Mesothelial cell of epicardium (in vitro differentiated cells): ENCODE measurements around the gene HDAC8. TPM values are rescaled to one million over a fixed set of nuclear protein-coding genes. Genes with fewer than 3 reads are reported as not detected.

Experiments
- DNase-seq, 2 experiments: peaks; one replicate each; pipeline ENCODE4 v3.0.0; 2021; ENCODE audit warnings: low spot score in 2 of 2; ENCODE audit not compliant: unreplicated experiment in 2 of 2
- H3K27ac Mint-ChIP-seq: 2 replicates; pipeline ENCODE4 v1.8.0; 2021; ENCODE audit warnings: mixed read lengths
- H3K27me3 Mint-ChIP-seq: 2 replicates; pipeline ENCODE4 v1.8.0; 2021; ENCODE audit warnings: low read depth, mixed read lengths
- H3K36me3 Mint-ChIP-seq: 2 replicates; pipeline ENCODE4 v1.8.0; 2021; ENCODE audit warnings: mixed read lengths
- H3K4me1 Mint-ChIP-seq: 2 replicates; pipeline ENCODE4 v1.8.0; 2021; ENCODE audit warnings: mixed read lengths
- H3K4me3 Mint-ChIP-seq: 2 replicates; pipeline ENCODE4 v1.8.0; 2021; ENCODE audit warnings: mild to moderate bottlenecking, moderate library complexity, mixed read lengths
- H3K9me3 Mint-ChIP-seq: 2 replicates; pipeline ENCODE4 v1.8.0; 2021; ENCODE audit warnings: mixed read lengths
- total RNA-seq: library from RNA; stranded (reverse); gene quantifications from 3 replicates; pipeline ENCODE4 v1.2.1, GENCODE V29; 2021
- TF ChIP-seq, protein P1 (sequence below): fragments of 200-600 bp; sonication (generic); IDR thresholded peaks from one replicate; pipeline ENCODE4 v1.5.0; 2021; ENCODE audit warnings: antibody characterized with exemption; ENCODE audit not compliant: unreplicated experiment

Gene HDAC8
- total RNA-seq, 1 donor from 2014 or later = 50.0 TPM

DNA sequence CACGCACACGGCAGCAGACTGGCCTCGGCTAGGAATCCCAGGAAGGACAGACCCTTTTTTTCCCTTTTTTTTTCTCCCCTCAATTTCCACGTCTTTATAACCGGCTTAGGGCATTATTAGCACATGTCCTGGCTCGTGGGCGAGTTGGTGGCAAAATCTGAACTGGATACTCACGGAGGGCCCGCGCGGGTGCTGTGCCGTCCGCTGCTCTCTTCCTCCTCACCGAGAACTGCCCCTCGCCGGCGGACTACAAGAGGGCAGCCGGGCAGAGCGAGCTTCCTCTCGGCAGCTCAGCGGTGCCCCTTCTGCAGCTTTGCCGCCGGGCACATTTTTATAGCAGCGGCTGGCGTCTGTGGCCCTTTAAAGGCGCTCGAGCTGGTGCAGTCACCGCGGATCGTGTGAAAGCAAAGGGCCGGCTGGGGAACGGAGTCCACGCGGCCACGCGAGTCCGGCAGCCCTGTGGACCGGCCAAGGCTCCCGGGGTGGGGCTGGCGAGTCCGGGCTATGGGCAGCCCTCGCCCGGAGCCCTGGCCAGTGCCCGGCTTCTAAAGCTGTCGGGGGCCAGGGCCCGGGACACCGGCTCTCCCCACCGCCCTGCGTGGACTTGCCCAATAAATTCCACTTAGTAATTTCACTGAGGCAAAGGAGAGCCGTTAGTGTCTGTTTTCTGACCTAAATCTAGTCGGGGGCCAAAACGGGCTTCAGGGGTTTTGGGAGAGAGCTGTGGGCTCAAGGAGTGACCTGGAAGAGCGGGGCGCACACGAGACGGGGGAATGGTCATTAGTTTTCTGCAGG is 265.6 kb downstream of the HDAC8 start:
- Mint-ChIP-seq H3K4me1 (peaks cover 21% of the 10 kb centered on the region), H3K4me3 (peak overlapping the region; percentile 79), H3K36me3 (no peaks in the 10 kb centered on the region), H3K27me3 (peaks cover 64% of the 10 kb centered on the region), H3K9me3 (peaks cover 5% of the 10 kb centered on the region), H3K27ac (no peak overlapping the region)
- TF ChIP-seq, protein P1, sequence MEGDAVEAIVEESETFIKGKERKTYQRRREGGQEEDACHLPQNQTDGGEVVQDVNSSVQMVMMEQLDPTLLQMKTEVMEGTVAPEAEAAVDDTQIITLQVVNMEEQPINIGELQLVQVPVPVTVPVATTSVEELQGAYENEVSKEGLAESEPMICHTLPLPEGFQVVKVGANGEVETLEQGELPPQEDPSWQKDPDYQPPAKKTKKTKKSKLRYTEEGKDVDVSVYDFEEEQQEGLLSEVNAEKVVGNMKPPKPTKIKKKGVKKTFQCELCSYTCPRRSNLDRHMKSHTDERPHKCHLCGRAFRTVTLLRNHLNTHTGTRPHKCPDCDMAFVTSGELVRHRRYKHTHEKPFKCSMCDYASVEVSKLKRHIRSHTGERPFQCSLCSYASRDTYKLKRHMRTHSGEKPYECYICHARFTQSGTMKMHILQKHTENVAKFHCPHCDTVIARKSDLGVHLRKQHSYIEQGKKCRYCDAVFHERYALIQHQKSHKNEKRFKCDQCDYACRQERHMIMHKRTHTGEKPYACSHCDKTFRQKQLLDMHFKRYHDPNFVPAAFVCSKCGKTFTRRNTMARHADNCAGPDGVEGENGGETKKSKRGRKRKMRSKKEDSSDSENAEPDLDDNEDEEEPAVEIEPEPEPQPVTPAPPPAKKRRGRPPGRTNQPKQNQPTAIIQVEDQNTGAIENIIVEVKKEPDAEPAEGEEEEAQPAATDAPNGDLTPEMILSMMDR = no peak
- peak in 1 of 2 experiments; percentile 47 for DNase-seq

DNA sequence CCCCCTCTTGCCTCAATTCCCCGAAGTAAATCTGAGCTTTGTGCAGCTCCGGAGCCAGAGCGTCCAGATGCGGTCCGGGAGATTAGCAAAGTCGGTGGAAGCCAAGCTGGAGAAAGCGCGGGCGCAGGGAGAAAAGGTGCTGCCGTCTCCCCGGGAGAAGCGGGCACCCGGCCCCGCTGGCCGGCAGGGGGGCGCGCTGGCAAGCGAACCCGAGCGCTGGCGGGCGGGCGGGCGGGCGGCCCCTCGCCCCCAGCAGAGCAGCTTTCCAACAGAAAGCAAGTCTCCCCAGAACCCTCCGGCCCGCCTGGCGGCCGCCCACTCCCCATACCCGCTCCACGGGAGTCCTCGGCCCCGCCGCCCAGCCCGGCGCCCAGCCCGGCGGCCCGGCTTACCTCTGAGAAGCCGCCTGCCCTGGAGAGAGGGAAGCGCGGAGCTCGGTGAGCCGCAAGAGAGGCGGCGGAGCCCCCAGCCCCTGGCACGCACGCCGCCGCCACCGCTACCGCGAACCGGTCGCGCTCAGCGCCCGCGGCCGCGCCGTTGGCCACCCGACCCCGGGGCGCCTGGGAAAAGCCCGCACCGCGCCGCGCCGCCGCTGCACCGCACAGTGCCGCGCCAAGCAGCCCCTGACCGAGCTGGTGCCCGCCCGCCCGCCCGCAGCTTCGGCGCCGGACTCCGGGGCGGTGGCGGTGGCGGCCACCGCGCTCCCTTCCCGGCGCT is 266.4 kb downstream of the HDAC8 start:
- peaks cover 21% of the 10 kb centered on the region for H3K4me1 Mint-ChIP-seq
- peaks cover 5% of the 10 kb centered on the region for H3K9me3 Mint-ChIP-seq
- H3K27ac Mint-ChIP-seq = no peak overlapping the region
- peak overlapping the region; percentile 79 for H3K4me3 Mint-ChIP-seq
- peak in 1 of 2 experiments; percentile 44 for DNase-seq
- H3K27me3 Mint-ChIP-seq = peaks cover 72% of the 10 kb centered on the region
- no peaks in the 10 kb centered on the region for H3K36me3 Mint-ChIP-seq
- TF ChIP-seq, protein P1 = no peak

DNA sequence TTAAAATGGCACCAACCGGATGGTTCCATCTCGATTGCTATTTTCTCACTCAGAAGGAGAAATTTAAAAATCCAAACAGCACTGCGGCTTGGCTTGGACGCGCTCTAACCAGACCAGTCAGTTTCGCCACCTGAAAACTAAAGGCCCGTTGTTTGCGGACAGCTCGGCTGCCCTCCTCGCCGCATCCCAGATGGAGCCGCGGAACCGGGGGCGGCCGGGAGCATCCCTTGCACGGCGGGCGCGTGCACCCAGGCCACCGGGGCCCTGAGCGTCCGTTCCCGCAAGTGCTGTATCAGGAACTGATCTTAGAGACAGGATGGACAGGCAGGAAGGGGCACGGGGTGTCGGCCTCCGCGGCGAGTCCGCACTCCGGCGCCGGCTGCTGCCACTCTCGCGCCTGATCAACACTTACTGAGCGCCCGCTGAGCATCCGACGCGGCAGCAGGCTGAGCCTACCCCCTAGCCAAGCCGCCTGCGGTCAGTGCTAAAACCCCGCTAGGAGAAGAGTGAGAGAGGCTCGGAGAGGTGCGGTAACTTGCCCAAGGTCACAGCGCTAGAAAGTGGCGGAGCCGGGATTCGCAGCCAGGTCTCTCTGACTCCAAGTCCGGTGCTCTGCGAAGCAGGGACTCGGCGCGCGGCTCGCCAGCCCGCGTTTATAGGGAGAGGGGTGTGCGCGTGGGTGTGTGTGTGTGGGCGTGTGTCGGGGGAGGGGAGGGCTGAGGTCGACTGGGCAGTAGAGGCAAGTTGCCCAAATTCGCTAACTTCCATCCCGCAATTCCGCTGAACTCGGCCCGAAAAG is 267.2 kb downstream of the HDAC8 start, which contains the start of gene CITED1:
Gene CITED1, minus strand, starts transcription at position 629 of the 799 bp plus-strand sequence. CDS start 3,045 bp downstream, outside the sequence.
- Mint-ChIP-seq H3K4me3 (peak within 1 kb of the TSS; percentile 79), H3K27ac (no peak within 1 kb of the TSS), H3K4me1 (peaks cover 21% of the 10 kb centered on the region), H3K36me3 (no peaks in the 10 kb centered on the region), H3K9me3 (peaks cover 5% of the 10 kb centered on the region), H3K27me3 (peaks cover 79% of the 10 kb centered on the region)
- TF ChIP-seq, protein P1 = no peak
- DNase-seq = no peak

DNA sequence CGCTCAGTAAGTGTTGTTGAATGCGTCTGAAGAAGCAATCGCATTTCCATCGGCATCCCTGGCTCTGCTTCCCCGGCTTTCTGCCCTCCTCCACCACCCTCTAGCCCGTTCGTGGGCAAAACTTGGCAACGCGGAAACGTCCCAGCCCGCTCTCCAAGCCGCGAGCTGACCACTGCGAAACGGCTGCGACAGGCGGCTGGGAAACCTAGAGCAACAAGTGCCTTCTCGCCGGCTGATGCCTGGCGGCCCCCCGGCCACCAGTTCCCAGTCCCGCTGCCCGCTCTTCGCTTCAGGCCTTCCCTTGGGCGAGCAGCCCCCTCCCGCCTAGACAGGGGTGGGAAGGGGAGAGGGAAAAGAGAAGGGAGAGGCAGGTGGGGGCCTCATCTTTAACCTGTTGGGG is 267.8 kb downstream of the HDAC8 start:
- H3K36me3 Mint-ChIP-seq = no peaks in the 10 kb centered on the region
- H3K4me3 Mint-ChIP-seq = peak overlapping the region; percentile 66
- peaks cover 83% of the 10 kb centered on the region for H3K27me3 Mint-ChIP-seq
- TF ChIP-seq, protein P1 = no peak
- H3K27ac Mint-ChIP-seq = no peak overlapping the region
- H3K9me3 Mint-ChIP-seq = peaks cover 8% of the 10 kb centered on the region
- DNase-seq = no peak
- H3K4me1 Mint-ChIP-seq = peaks cover 21% of the 10 kb centered on the region

DNA sequence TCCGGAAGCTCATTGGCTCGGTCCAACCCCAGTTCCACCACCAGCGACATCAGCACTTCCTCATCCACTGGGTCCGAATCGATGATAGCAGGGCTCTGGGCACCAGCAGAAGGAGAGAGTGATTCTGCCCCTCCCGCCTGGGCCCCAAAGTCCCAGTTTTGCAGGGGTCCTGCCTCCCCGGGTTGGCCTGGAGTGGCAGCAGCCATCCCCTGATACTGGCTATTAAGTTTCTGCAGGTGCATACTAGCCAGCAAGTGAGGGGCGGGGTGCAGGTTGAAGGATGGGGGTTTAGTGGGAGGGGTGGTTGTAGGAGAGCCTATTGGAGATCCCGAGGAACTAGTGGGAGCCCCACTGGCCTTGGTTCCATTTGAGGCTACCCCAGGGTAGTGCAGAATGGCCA is 270.9 kb downstream of the HDAC8 start:
- H3K27ac Mint-ChIP-seq = no peak overlapping the region
- H3K36me3 Mint-ChIP-seq = no peaks in the 10 kb centered on the region
- no peak for DNase-seq
- H3K27me3 Mint-ChIP-seq = peaks cover 81% of the 10 kb centered on the region
- peaks cover 13% of the 10 kb centered on the region for H3K9me3 Mint-ChIP-seq
- H3K4me3 Mint-ChIP-seq = no peak overlapping the region
- peaks cover 11% of the 10 kb centered on the region for H3K4me1 Mint-ChIP-seq
- TF ChIP-seq, protein P1 = no peak
